ENCODE results near the gene ILF3. TPM values are rescaled to one million over a fixed set of nuclear protein-coding genes. Genes with fewer than 3 reads are reported as not detected.

ILF3 gene
- total RNA-seq, 1 experiment from 2014 or later = 430 TPM

DNA sequence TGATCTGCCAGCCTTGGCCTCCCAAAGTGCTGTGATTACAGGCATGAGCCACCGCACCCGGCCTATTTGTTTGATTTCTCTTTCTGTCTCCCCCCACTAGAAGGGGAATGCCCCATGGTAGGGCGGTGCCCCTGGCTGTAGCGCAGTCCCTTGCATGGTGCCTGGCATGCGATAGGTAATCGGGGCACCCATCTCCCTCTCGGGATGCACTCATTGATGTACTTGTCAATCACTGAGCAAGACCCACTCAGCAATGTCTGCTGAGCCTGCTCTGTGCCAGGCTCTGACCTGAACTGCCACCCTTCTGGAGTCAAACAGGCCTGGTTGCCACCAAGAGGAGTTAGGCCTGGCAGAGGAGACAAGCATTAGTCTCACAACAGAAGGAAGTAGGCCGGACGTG lies 83.6 kb downstream of the ILF3 start:
- no peak overlapping the region for H3K9ac ChIP-seq (ENCODE audit: low read length)
- peak overlapping the region; percentile 26 for H3K4me2 ChIP-seq (ENCODE audit: low read length)
- POLR2A ChIA-PET = no interaction called here
- ATAC-seq (peak; percentile 7; the same call in 1 of the 2 replicates), DNase-seq (ENCODE audit: low read depth, low spot score) (no peak)
- RAD21 ChIA-PET (ENCODE audit: low non-redundant PET in 1 of 2, low total read pairs in 2 of 2, uncharacterized antibody in 2 of 2, unreplicated experiment in 2 of 2) = no interaction called here
- BruUV-seq (replicated peaks) = no TSS peak
- no peaks in the 10 kb centered on the region for H3K27me3 ChIP-seq (ENCODE audit: insufficient read depth, low read length)
- no peak for TF ChIP-seq SIN3A (IDR thresholded peaks at IDR 0.05; ENCODE audit: low read depth)
- 0 out of 2 replicates have a peak, but pooled peaks have one; percentile 18 for TF ChIP-seq ZFX (IDR thresholded peaks at IDR 0.05)
- H4K20me1 ChIP-seq (ENCODE audit: insufficient read depth) = no peaks in the 10 kb centered on the region
- H3K4me3 ChIP-seq (replicated peaks in 1 of 2; ENCODE audit: low read depth in 1 of 2, low read length in 2 of 2) = no peak overlapping the region
- no peaks in the 10 kb centered on the region for H3K9me3 ChIP-seq (ENCODE audit: control insufficient read depth in 1 of 2, insufficient read depth in 1 of 2, low read depth in 1 of 2, low read length in 2 of 2)
- peaks cover 94% of the 10 kb centered on the region for H3K79me2 ChIP-seq (ENCODE audit: insufficient read depth, low read length)
- CTCF ChIA-PET = no interaction called here
- intact Hi-C loops (cut with micrococcal nuclease) = no loop called here
- no peak overlapping the region for H2AFZ ChIP-seq (ENCODE audit: low read depth, low read length, poor library complexity, severe bottlenecking)
- H3K4me1 ChIP-seq (ENCODE audit: control insufficient read depth in 1 of 2, insufficient read depth in 2 of 2, low read length in 2 of 2) = peaks cover 44 to 55% of the 10 kb centered on the region in 2 experiments
- H3K36me3 ChIP-seq (ENCODE audit: control insufficient read depth in 1 of 2, insufficient read depth in 2 of 2, low read length in 2 of 2) = peaks cover 0 to 3% of the 10 kb centered on the region in 2 experiments; a peak in 1 of 4 replicates
- H3K9me2 ChIP-seq (ENCODE audit: insufficient read depth) = no peaks in the 10 kb centered on the region
- peak overlapping the region; percentile 47 for H3K27ac ChIP-seq (ENCODE audit: low read depth, low read length)

DNA sequence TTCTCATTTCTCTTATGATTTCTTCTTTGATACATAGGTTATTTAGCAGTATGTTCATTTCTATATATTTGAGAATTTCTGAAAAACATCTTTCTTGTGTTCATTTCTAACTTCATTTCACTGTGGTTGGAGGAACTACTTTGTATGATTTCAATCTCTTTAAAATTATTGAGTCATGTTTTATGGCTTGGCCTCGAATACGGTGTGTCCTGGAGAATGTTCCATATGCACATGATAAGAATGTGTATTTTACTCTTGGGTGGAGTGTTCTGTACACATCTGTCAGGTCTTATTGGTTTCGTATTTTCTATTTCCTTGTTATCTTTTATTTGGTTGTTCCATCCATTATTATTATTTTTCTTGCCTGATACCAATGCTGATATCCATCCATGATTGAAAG lies 86.7 kb downstream of the ILF3 start:
- H3K27me3 ChIP-seq (ENCODE audit: insufficient read depth, low read length) = no peaks in the 10 kb centered on the region
- H3K27ac ChIP-seq (ENCODE audit: low read depth, low read length) = no peak overlapping the region
- no TSS peak for BruUV-seq (replicated peaks)
- TF ChIP-seq SRF (IDR thresholded peaks at IDR 0.05; ENCODE audit: low read depth) = no peak
- no peak for TF ChIP-seq ZNF274 (IDR thresholded peaks at IDR 0.05; ENCODE audit: low read depth, low read length)
- TF ChIP-seq POLR2A (IDR thresholded peaks at IDR 0.05; ENCODE audit: borderline replicate concordance, extremely low read depth, insufficient read depth, insufficient read length) = no peak
- no peak for TF ChIP-seq CBX3 (IDR thresholded peaks at IDR 0.05; ENCODE audit: low read depth)
- no peak for TF ChIP-seq YY1 (IDR thresholded peaks at IDR 0.05; ENCODE audit: extremely low read depth, insufficient replicate concordance, low read depth, low read length)
- TF ChIP-seq SP1 (IDR thresholded peaks at IDR 0.05; ENCODE audit: low read depth) = no peak
- TF ChIP-seq ZFX (IDR thresholded peaks at IDR 0.05) = no peak
- TF ChIP-seq, protein P1, sequence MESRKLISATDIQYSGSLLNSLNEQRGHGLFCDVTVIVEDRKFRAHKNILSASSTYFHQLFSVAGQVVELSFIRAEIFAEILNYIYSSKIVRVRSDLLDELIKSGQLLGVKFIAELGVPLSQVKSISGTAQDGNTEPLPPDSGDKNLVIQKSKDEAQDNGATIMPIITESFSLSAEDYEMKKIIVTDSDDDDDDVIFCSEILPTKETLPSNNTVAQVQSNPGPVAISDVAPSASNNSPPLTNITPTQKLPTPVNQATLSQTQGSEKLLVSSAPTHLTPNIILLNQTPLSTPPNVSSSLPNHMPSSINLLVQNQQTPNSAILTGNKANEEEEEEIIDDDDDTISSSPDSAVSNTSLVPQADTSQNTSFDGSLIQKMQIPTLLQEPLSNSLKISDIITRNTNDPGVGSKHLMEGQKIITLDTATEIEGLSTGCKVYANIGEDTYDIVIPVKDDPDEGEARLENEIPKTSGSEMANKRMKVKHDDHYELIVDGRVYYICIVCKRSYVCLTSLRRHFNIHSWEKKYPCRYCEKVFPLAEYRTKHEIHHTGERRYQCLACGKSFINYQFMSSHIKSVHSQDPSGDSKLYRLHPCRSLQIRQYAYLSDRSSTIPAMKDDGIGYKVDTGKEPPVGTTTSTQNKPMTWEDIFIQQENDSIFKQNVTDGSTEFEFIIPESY (IDR thresholded peaks at IDR 0.05; ENCODE audit: extremely low read depth, insufficient replicate concordance, low read length) = no peak
- TF ChIP-seq TCF7L2 (IDR thresholded peaks at IDR 0.05; ENCODE audit: borderline replicate concordance, extremely low read depth, insufficient read depth, insufficient read length) = no peak
- TF ChIP-seq, protein P2, sequence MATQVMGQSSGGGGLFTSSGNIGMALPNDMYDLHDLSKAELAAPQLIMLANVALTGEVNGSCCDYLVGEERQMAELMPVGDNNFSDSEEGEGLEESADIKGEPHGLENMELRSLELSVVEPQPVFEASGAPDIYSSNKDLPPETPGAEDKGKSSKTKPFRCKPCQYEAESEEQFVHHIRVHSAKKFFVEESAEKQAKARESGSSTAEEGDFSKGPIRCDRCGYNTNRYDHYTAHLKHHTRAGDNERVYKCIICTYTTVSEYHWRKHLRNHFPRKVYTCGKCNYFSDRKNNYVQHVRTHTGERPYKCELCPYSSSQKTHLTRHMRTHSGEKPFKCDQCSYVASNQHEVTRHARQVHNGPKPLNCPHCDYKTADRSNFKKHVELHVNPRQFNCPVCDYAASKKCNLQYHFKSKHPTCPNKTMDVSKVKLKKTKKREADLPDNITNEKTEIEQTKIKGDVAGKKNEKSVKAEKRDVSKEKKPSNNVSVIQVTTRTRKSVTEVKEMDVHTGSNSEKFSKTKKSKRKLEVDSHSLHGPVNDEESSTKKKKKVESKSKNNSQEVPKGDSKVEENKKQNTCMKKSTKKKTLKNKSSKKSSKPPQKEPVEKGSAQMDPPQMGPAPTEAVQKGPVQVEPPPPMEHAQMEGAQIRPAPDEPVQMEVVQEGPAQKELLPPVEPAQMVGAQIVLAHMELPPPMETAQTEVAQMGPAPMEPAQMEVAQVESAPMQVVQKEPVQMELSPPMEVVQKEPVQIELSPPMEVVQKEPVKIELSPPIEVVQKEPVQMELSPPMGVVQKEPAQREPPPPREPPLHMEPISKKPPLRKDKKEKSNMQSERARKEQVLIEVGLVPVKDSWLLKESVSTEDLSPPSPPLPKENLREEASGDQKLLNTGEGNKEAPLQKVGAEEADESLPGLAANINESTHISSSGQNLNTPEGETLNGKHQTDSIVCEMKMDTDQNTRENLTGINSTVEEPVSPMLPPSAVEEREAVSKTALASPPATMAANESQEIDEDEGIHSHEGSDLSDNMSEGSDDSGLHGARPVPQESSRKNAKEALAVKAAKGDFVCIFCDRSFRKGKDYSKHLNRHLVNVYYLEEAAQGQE (IDR thresholded peaks at IDR 0.05; ENCODE audit: low read depth) = no peak
- no peak for TF ChIP-seq EZH2phosphoT487 (IDR thresholded peaks at IDR 0.05; ENCODE audit: borderline replicate concordance)
- TF ChIP-seq EGR1 (IDR thresholded peaks at IDR 0.05; ENCODE audit: low read depth) = no peak
- TF ChIP-seq SIN3A (IDR thresholded peaks at IDR 0.05; ENCODE audit: low read depth) = no peak
- no peak for TF ChIP-seq FOSL1 (IDR thresholded peaks at IDR 0.05; ENCODE audit: low read depth)
- no peak for TF ChIP-seq CEBPB (IDR thresholded peaks at IDR 0.05; ENCODE audit: low read depth)
- H4K20me1 ChIP-seq (ENCODE audit: insufficient read depth) = no peaks in the 10 kb centered on the region
- RAD21 ChIA-PET (ENCODE audit: low non-redundant PET in 1 of 2, low total read pairs in 2 of 2, uncharacterized antibody in 2 of 2, unreplicated experiment in 2 of 2) = no interaction called here
- no peak overlapping the region for H3K4me3 ChIP-seq (replicated peaks in 1 of 2; ENCODE audit: low read depth in 1 of 2, low read length in 2 of 2)
- H3K4me2 ChIP-seq (ENCODE audit: low read length) = no peak overlapping the region
- CTCF ChIA-PET = no interaction called here
- H3K9me3 ChIP-seq (ENCODE audit: control insufficient read depth in 1 of 2, insufficient read depth in 1 of 2, low read depth in 1 of 2, low read length in 2 of 2) = no peaks in the 10 kb centered on the region
- ATAC-seq (no peak), DNase-seq (ENCODE audit: low read depth, low spot score) (no peak)
- H3K79me2 ChIP-seq (ENCODE audit: insufficient read depth, low read length) = peaks cover 93% of the 10 kb centered on the region
- H3K36me3 ChIP-seq (ENCODE audit: control insufficient read depth in 1 of 2, insufficient read depth in 2 of 2, low read length in 2 of 2) = peaks cover 0 to 3% of the 10 kb centered on the region in 2 experiments; a peak in 1 of 4 replicates
- H3K4me1 ChIP-seq (ENCODE audit: control insufficient read depth in 1 of 2, insufficient read depth in 2 of 2, low read length in 2 of 2) = peaks cover 61 to 64% of the 10 kb centered on the region in 2 experiments
- intact Hi-C loops (cut with micrococcal nuclease) = no loop called here
- H2AFZ ChIP-seq (ENCODE audit: low read depth, low read length, poor library complexity, severe bottlenecking) = no peak overlapping the region
- no peaks in the 10 kb centered on the region for H3K9me2 ChIP-seq (ENCODE audit: insufficient read depth)
- no peak overlapping the region for H3K9ac ChIP-seq (ENCODE audit: low read length)
- POLR2A ChIA-PET = no interaction called here
